ENCODE results near the gene COTL1.
"Not testable (repeated sequence)": the region's sequence is repeated elsewhere in the genome, so short reads cannot be mapped to it uniquely, and the experiment has no call there.

DNA sequence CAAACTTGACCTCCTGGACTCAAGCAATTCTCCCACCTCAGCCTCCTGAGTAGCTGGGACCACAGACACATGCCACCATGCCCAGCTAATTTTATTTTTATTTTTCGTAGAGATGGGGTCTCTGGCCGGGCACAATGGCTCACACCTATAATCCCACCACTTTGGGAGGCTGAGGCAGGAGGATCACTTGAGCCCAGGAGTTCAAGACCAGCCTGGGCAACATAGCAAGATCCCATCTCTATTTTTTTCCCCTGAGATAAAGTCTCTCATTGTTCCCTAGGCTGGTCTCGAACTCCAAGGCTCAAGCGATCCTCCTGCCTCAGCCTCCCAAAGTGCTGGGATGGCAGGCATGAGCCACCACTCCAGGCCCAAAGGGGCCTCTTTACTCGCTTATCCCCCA lies 59.0 kb downstream of the COTL1 start:
- TF ChIP-seq, protein P1, sequence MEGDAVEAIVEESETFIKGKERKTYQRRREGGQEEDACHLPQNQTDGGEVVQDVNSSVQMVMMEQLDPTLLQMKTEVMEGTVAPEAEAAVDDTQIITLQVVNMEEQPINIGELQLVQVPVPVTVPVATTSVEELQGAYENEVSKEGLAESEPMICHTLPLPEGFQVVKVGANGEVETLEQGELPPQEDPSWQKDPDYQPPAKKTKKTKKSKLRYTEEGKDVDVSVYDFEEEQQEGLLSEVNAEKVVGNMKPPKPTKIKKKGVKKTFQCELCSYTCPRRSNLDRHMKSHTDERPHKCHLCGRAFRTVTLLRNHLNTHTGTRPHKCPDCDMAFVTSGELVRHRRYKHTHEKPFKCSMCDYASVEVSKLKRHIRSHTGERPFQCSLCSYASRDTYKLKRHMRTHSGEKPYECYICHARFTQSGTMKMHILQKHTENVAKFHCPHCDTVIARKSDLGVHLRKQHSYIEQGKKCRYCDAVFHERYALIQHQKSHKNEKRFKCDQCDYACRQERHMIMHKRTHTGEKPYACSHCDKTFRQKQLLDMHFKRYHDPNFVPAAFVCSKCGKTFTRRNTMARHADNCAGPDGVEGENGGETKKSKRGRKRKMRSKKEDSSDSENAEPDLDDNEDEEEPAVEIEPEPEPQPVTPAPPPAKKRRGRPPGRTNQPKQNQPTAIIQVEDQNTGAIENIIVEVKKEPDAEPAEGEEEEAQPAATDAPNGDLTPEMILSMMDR (IDR thresholded peaks at IDR 0.05; ENCODE audit: low read length), result not testable (repeated sequence)
- not testable (repeated sequence) for TF ChIP-seq EZH2phosphoT487 (IDR thresholded peaks at IDR 0.05; ENCODE audit: low read length)
